ENCODE results near the gene MYO5B.

- TF ChIP-seq CTCF (conservative IDR thresholded peaks at IDR 0.05) (no peak), ZFX (IDR thresholded peaks at IDR 0.05) (no peak)
These were observed 374.9 kb downstream of the MYO5B start for GRCh38 chr18:49819823-49820671.
